GM18858 (cell line): ENCODE data around the gene GNG10.
A peak's percentile ranks its signal among the peaks of the same experiment; 100 is the strongest.
"Not testable (repeated sequence)": the region's sequence is repeated elsewhere in the genome, so short reads cannot be mapped to it uniquely, and the experiment has no call there.

ENCODE experiments used
- ATAC-seq: cut with Tn5 transposase; IDR thresholded peaks from one replicate; pipeline ENCODE4 v1.9.1; 2021; ENCODE audit not compliant: unreplicated experiment

Gene GNG10

DNA sequence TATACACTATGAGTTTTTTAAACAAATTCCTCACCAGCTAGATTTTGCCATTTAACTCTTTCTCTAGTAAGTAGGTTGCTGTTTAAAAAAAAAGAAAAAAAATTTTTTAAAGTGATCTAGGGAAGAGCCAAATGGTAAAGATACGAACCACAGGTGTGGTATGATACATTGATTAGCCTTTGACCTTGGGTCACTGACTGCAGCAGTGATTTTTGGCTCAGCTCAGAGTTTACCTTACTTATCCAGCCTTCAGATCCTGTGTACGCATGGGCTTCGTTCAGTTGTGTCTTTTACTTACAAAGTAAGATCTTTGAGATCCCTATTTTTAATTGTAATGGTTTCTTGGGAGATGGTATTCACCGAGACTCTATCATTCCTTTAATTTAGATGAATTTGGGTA is 12.4 kb upstream of the GNG10 start:
- ATAC-seq = no peak

DNA sequence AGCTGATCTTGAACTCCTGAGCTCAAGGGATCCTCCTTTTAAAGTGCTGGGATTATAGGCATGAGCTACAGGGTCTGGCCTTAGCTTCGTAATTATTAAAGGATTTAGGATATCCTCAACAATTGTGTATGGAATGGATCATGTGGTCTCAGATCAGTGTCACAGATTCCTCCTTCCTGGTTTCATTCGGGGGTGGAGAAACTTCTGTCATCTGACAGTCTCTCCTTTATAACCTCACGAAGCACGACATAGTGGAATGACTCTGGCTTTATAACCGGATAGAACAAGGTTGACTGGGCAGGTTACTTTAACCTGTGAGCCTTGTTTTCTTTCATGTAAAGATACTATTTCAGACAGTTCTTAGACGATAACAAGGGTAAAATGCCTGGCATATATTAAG is 4.4 kb upstream of the GNG10 start:
- no peak for ATAC-seq

DNA sequence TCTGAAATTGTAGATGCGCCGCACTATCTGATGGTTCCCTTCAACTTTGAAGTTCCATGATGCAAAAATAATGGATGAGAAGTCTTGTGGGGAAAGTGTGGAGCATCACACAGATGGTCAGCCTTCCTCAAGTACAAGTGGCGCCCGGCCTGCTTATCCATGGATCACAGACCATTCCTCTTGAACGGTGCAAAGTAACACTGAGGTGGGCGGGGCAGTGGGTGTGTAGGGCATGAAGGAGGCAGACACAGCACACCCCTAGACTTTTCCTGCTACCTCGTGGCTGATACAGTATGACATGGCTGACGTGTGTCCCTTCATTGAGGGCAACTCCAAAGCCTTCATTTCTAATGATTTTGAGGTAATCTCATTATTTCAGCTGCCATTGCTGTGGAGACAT is 2.5 kb upstream of the GNG10 start:
- no peak for ATAC-seq

DNA sequence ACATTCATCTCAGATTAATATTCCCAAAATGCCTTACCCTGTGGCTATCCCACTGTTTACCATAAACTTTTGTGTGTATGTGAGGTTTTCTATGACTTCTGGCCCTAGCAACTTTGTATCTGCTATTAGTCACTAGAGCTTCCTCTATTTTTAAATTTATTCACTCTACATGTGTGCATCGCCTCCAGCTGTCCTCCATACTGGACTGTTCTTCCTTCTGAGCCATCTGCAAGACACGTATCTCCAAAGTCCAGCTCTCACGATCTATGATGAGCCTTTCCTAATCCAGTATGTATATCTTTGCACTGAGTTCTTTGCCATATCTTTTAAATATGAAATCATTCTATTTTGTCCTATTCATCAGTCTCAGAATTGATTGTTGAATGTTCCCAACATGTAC is 1.7 kb upstream of the GNG10 start:
- no peak for ATAC-seq

DNA sequence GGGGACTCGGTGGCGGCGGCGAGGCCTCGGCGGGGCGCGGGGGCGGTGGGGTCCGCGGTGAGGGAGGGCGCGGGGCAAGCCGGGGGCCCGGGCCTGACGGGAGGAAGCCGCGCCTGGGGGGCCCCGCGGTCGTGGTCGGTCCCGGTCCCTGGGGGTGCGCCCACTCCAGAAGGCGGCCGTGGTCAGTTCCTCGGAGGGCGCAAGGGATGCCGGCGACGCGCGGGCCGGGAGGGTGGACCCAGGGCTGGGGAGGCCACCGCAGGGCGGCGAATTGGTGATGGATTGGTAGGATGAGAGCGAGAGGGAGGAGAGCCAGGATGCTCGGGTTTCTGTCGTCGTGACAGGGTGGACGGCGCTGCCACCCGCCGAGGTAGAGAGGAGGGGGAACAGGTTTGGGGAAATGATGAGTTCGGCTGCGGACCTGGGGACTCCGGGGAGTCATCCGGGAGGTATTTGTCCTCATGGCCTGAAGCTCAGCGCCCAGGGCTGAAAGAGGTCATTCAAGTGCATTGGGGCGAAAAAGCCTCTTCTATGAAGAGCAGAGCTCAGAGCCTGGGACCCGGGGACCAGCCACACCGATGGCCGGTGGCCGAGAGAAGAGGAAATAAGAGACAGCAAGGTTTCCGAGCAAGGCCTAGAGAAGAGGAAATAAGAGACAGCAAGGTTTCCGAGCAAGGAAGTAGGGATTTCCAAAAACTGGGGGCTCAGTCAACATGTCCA is 557 bp downstream of the GNG10 start:
- ATAC-seq = peak; percentile 17

DNA sequence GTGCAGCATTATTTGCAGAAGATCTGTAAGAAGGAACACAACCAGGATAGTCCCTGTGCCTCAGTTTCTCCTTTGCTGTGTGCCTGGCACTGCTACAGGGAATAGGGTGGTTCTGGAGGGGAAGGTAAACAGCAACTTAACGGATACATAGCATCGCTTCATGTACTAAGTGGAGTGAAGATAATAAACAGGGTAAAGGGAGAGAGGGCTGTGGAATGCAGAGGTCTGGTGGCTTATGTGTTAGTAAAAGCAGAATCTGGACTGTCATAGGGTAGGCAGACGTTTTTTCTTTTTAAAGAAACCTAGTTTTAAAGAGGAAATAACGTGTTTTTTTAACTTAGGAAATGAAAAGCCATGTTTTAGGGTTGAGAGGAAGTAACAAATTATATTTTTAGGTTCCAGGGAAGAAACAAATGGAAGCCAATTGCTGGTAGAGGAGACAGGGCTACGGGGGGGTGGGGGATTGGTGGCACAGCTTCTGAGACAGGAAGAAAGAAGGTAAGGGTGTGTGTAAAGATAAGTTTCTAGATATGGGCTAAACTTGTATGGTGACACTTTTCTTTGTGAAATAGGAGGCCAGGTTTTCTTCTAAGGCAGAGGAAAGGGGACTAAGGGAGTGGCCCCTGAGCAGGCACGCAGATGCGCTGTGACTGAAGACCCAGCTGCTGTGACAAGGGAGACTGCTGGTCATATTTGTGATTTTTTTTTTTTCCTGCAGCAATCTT is 1.3 kb downstream of the GNG10 start:
- ATAC-seq = no peak

DNA sequence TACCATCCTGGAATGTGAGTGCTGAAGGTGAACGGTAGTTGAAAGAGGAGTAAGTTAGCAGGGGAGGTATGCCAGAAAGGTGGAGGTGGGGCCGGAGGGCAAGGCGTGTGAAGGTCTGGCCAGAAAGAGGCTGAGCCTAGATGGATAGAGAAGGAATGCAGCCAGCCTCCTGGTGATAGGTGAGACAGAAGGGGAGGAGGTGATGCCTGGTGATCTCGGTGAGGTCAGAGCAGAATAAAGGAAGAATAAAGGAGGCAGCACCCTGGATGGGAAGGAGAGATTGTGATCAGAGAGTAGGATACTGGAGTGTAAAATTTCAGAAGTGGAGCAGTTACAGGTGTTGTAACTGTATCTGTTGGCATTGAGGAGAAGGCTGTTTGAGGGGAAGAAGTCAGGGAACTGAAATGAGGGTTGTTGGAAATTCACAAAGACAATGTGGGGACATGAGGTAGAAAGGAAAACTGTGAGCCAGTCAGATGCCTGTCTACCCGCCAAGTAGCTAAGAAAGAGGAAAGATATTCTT is 2.0 kb downstream of the GNG10 start:
- ATAC-seq = no peak

DNA sequence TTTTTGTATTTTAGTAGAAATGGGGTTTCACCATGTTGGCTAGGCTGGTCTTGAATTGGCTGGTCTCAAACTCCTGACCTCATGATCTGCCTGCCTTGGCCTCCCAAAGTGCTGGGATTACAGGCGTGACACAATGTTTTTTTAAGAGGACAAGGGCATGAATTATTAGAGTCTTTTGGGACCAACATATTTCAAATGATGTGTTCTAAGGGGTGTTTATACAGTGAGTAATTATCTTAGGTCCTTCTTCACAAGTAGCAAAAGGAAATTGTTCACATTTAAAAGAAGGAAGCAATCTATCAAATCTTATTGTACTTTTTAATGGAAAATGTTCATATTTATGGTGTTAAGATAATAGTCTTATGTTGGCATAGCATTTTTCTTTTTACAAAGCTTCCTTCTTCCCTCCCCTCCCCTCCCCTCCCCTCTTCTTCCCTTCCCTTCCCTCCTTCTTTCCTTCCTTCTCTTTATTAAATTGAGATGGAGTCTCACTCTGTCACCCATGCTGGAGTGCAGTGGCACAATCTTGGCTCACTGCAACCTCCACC is 6.7 kb downstream of the GNG10 start:
- no peak for ATAC-seq

DNA sequence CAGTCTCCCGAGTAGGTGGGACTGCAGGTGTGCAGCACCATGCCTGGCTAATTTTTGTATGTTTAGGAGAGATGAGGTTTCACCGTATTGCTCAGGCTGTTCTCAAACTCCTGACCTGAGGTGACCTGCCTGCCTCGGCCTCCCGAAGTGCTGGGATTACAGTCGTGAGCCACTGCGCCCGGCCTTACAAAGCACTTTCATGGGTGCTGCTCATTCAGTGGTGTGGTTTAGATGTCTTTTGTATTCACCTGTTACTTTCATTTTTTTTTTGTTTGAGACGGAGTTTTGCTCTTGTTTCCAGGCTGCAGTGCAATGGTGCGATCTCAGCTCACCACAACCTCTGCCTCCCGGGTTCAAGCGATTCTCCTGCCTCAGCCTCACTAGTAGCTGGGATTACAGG is 7.2 kb downstream of the GNG10 start:
- not testable (repeated sequence) for ATAC-seq

DNA sequence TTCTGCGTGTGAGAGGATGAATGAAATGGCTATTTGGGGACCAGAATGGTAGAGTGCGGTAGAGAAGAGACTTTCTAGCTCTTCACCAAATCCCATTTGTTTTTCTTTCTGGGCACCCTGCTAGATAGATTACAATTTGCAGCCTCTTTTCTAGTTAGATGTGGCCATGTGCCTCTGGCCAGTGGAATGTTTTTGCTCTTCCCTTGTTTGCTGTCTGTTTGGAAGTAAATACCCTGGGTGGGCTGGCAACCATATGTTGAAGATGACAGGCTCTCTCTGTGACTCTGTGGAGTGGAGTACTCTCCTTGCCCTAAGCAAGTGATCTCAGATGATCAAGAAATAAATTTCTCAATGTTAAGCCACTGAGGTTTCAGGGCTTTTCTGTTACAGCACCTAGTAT is 12.9 kb downstream of the GNG10 start:
- no peak for ATAC-seq

DNA sequence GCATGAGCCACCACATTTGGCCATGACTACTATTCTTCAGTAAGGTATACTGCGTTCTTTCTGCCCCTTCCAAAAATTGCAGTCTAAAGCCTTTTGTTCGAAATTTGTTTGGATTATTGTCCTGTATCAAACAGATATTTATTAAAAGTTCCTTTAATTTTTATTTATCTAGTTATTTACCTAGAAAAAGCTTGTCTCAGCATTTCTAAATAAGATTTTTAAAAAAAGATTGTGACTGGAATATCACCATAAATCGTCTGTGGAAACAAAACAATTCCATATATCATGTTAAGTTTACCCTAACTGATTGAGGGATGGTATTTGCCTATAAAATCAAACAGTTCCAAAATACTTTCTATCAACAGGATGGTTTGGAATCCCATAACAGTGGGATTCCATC is 14.7 kb downstream of the GNG10 start:
- no peak for ATAC-seq

DNA sequence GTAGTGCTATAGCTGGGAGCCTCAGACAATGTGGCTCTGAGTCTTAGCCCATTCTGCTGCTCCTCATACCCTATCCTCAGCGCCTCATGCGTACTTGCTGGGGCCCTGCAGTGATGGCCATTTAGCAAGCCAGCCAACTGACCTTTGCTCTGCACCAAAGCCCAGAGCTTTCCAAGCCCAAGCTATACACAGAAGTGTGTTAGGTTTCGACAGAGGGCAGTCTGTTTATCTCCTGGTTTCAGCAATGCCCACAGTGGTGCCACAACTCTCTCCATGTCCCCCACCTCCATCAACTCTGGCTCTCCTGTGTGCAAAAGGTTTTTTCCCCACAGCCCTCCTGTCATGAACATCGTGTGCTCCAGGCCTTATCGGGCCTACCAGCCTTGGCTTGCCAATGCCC is 16.9 kb downstream of the GNG10 start:
- no peak for ATAC-seq

DNA sequence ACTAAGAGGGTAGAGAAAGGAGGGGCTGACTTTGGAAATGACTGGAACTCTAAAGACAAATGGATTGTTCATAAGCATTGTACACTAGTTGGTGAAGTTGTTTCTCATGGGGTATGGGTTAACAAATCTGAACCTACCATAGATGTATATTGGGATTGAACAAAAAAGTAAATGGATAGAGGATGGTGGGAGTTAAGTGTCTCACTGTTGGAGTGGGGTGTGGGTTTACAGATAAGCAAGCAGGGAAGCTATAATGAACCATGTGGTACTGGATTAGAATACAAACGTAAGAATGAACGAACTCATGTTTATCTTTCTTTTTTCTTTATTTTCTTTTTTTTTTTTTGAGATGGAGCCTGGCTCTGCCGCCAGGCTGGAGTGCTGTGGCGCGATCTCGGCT is 17.8 kb downstream of the GNG10 start:
- no peak for ATAC-seq

DNA sequence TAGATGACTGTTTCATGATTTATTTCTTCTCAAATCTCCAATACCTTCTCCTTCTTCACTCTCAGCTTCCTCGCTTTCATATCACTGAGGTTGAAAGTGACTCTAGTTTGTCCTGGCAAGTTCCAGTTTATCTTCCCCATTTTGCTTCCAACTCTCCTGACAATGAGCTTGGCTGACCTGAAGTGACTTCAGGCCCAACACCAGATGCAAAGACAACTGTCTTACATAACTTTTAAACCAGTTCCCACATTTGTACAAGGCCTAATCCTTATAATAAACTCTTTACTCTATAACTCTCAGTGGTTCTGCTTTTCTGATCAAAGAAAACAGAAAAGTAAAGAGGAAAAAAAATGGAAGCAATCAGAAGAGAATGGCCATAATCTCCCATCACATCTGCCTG is 22.0 kb downstream of the GNG10 start:
- no peak for ATAC-seq

DNA sequence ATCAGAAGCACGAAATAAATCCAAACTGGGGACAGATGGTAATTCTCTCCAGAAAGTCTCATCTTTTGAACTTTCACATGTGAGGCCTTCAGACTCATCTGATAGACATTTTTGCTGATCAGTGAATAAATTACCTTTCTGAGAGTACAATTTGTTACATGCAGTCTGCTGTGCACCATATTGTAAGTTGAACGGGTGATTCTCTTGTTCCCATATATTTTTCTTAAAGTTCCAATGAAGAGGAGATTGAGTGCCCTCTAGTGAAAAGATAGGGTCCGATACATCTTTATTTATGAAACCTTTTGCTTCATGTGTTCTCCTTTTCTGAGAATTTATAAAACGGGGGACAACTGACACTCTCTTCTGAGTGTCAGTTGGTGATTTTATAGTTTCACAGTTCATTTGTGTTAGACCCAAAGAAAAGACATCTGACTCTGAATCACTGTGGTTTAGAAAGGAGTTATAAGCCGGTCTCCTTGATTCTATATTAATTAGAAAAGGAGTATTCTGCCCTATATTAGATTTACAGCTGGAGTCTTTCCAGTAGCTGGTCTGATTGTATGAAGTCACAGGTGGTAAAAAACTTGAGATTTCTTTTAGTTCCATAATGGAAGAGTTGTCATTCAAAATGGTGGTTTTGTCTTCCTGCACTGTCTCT is 30.4 kb downstream of the GNG10 start:
- ATAC-seq = no peak

DNA sequence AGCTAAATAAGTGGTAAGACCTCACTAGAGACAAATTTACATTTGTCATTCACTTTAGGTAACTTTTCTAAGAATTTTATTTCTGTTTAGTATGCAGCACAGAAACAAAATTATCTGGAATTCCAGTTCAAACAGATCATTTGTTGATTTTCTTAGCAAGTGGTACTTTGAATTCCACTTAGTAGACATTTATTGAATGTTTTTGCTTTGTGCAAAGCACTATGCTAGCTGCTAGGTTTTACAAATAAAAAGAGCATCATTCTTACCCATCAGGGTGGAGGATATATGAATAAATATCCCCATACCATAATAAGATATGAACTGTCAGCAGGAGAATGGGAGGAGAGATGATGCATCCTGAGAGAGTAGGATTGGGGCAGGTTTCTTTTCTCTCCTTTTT is 35.4 kb downstream of the GNG10 start:
- no peak for ATAC-seq

DNA sequence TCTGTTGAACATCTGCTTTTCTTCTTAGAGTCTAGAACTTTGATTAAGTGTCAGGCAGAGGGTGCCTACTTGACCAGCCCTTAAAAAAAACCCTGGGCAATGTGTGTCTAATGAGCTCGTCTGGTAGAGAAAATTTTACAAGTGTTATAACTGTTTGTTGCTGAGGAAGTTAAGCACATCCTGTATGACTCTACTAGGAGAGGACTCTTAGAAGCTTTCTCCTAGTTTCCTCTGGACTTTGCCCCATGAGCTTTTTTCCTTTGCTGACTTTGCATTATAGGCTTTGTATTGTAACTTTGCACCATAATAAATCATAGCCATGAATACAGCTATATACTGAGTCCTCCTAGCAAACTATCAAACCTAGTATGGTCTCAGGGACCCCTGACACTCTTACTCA is 39.4 kb downstream of the GNG10 start:
- no peak for ATAC-seq

DNA sequence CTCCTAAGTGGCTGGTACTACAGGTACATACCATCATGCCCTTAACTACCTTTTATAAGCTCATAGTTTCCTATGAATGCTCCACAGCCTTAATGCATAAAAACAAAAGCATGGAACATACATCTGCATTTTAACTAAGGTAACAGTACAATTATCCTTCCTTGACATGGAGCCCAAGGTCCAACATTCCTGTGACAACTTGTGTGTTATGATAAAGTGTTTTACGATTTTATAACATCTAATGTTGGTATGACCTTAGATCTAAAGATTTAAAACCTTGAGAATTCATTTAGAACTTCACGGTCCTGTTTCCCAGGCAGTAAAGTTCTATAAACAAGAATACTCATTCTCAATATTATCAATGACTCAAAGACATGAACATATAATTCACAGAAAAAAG is 43.1 kb downstream of the GNG10 start:
- no peak for ATAC-seq

DNA sequence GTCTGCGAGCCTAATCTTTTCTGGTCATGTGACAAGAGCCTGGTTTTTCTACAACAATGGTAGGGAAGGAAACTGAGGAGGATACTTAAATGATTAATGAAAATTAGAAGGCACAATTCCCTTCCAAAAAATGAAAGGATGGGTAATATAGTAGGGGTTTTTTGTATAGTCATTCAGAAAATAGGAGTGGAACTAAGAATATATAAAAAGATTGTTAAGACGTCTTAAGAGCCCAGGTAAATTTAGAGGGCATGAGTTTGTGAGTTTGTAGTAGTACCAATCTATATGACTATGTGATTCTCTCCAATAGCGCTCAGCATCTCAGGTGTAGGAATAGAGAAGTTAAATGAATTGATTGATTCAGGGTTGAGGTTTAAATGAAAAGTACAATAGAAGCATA is 50.1 kb downstream of the GNG10 start:
- ATAC-seq = no peak

DNA sequence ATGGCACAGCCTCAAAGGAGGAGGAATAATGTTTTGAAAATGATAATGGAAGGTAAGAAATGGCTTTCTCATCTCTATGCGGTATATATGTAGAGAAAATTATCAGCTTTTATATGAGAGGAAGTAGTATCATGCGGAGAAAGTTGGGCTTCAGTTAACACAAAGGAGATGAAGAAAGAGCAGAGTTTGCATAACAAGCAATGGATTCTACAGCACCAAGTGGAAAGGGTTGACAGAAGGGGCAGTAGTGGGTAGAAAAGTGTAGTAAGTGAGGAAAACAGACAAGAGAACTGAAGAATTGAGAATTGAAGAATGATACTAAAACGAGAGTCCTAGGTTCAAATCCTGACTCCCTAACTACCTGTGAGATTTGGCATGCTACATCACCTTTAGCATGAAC is 51.0 kb downstream of the GNG10 start:
- ATAC-seq = no peak

DNA sequence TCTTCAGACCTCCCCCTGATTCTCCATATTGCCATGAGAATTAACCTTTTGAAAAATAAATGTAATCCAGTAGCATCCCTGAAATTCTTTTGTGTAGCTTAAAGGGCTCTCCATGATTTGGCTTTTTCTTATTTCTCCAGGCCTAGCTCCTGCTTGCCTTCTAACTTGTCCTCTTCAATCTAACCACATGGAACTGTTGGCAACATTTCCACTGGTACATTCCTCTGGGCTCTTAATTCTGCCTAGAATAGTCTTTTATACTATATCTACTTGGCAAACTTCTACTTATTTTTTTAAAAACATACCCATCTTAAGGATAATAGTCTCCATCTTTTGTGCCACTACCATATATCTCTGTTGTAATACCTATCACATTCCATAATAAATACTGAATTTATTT is 54.1 kb downstream of the GNG10 start:
- ATAC-seq = no peak

DNA sequence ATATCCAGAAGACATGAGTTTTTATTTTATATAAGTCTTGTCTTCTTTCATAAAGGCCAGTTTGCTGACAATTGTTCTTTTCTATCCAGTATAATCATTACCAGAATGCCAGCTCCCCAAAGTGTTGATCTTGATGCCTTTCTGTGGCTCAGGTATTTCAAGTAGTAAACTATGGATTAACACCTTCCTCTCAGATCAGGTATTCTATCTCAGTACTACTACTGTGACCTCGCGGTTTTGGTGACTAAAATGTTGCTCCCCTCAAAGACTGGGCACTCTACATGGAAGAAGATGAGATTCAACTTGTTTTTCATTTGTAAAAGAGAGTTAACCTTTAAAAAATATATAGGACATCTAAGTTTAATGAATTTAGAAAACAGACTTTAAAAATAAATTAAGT is 58.1 kb downstream of the GNG10 start:
- no peak for ATAC-seq
